IPS DF 4.7 (cell line): ENCODE data around the gene BET1L.
"Not testable (repeated sequence)": the region's sequence is repeated elsewhere in the genome, so short reads cannot be mapped to it uniquely, and the experiment has no call there.

ENCODE experiments used
- DNase-seq: peaks from one replicate; pipeline ENCODE4 v3.0.0-alpha.2; 2013; ENCODE audit warnings: low spot score; ENCODE audit errors: extremely low read depth

Gene BET1L

GRCh38 chr11:227824-228379 lies 20.7 kb upstream of the BET1L start:
- DNase-seq: no peak

- no peak for DNase-seq
These were observed 18.7 kb upstream of the BET1L start for GRCh38 chr11:225734-226453.

GRCh38 chr11:224424-224823 lies 17.2 kb upstream of the BET1L start:
- no peak for DNase-seq

GRCh38 chr11:223884-224283 lies 16.7 kb upstream of the BET1L start:
- no peak for DNase-seq

- no peak for DNase-seq
These were observed 16.0 kb upstream of the BET1L start for GRCh38 chr11:223026-223789.

GRCh38 chr11:221998-222789 lies 15.0 kb upstream of the BET1L start:
- no peak for DNase-seq

- no peak for DNase-seq
These were observed 14.3 kb upstream of the BET1L start for GRCh38 chr11:221539-221938.

GRCh38 chr11:220641-221215 lies 13.5 kb upstream of the BET1L start:
- not testable (repeated sequence) for DNase-seq

- DNase-seq: no peak
These were observed 11.8 kb upstream of the BET1L start for GRCh38 chr11:218815-219593.

GRCh38 chr11:217704-218103 lies 10.5 kb upstream of the BET1L start:
- DNase-seq: no peak

- no peak for DNase-seq
These were observed 9.1 kb upstream of the BET1L start for GRCh38 chr11:216081-216974.

- no peak for DNase-seq
These were observed 8.4 kb upstream of the BET1L start for GRCh38 chr11:215581-216037.

GRCh38 chr11:214083-214482 lies 6.9 kb upstream of the BET1L start:
- no peak for DNase-seq

GRCh38 chr11:213111-213510 lies 5.9 kb upstream of the BET1L start:
- DNase-seq: no peak

- no peak for DNase-seq
These were observed 5.2 kb upstream of the BET1L start for GRCh38 chr11:212150-213100.

GRCh38 chr11:211741-212140 lies 4.5 kb upstream of the BET1L start:
- DNase-seq: no peak

GRCh38 chr11:211295-211694 lies 4.1 kb upstream of the BET1L start:
- DNase-seq: no peak

- no peak for DNase-seq
These were observed 3.6 kb upstream of the BET1L start for GRCh38 chr11:210803-211180.
